ENCODE measurements around the gene RPF1.
"Not testable (repeated sequence)": the region's sequence is repeated elsewhere in the genome, so short reads cannot be mapped to it uniquely, and the experiment has no call there.

The RPF1 gene

DNA sequence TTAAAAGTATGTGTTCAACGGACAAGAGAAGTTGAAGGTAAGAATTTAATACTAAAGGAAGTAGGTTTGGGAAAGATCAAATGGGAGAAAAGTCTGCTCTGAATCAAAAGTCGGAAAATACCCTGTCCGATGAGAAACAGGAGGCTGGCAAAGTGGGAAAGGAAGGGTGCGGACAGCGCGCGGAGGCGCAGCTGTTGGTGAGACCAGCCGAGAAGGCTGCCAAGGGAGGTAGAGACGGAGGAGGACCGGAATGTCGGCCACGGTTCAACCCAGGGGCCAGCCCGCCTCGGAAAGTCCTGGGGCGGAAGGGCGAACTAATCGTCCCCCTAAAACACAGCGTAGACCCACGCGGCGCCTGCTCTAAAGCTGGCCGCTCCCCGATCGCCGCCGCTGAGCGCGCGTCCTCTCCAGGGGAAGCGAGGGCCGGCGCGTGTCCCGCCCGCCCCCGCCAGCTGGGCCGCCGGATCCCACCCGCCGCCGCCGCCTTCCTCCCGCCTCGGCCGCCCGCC is 26.5 kb downstream of the RPF1 start:
- peak overlapping the region; percentile 90 for H3K4me3 ChIP-seq (ENCODE audit: low read depth, low read length)
- DNase-seq (ENCODE audit: low read depth) = no peak
- no peak for TF ChIP-seq CTCF (IDR thresholded peaks at IDR 0.05; ENCODE audit: insufficient read depth, low read depth, low read length, missing control alignments)

GRCh38 chr1:84506002-84506728 is 27.1 kb downstream of the RPF1 start, which contains the start of the genes GNG5 and SPATA1:
Gene GNG5, minus strand, starts transcription at chr1:84506581. Its CDS starts 490 bp downstream, at chr1:84506091.
Gene SPATA1, plus strand, starts transcription at chr1:84506386. Its CDS starts 9,974 bp downstream, at chr1:84516360.
- no peak for TF ChIP-seq CTCF (IDR thresholded peaks at IDR 0.05; ENCODE audit: insufficient read depth, low read depth, low read length, missing control alignments)
- DNase-seq (ENCODE audit: low read depth) = peak; percentile 99
- H3K4me3 ChIP-seq (ENCODE audit: low read depth, low read length) = peak within 1 kb of the TSS; percentile 90

GRCh38 chr1:84506729-84507453 is 27.8 kb downstream of the RPF1 start:
- DNase-seq (ENCODE audit: low read depth) = peak; percentile 9
- TF ChIP-seq CTCF (IDR thresholded peaks at IDR 0.05; ENCODE audit: insufficient read depth, low read depth, low read length, missing control alignments) = no peak
- H3K4me3 ChIP-seq (ENCODE audit: low read depth, low read length) = peak overlapping the region; percentile 90

DNA sequence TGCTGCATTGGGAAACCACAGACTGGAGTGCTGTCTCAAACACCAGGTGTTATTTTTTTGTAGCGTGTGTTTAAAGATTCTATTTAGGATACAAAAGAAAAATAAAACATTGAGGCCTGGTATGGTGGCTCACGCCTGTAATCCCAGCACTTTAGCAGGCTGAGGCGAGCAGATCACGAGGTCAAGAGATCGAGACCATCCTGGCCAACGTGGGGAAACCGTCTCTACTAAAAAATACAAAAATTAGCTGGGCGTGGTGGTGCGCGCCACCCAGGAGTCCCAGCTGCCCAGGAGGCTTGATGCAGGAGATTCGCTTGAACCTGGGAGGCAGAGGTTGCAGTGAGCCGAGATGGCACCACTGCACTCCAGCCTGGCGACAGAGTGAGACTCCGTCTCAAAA is 28.8 kb downstream of the RPF1 start:
- H3K4me3 ChIP-seq (ENCODE audit: low read depth, low read length) = peak overlapping the region; percentile 90

DNA sequence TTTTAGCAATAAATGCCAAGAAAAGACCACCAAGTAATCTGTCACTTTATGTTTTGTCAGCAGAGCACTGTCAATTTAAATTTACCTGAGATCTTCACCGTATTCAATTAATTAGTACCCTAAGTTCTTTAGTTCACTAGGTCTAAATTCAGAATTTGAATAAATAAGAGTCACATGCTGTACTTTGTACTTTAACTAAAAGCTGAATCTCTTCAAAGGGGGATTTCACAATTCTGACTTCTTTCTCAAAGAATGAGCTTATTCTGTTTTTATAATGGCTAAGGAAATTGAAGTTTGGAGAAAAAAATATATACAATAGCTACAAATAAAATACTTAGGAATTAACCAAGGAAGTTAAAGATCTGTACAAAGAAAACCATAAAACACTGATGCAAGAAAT is 29.4 kb downstream of the RPF1 start:
- no peak for DNase-seq (ENCODE audit: low read depth)
- no peak for TF ChIP-seq CTCF (IDR thresholded peaks at IDR 0.05; ENCODE audit: insufficient read depth, low read depth, low read length, missing control alignments)
- no peak overlapping the region for H3K4me3 ChIP-seq (ENCODE audit: low read depth, low read length)

More for the DNA sequence above, 28.8 kb downstream of the RPF1 start:
- not testable (repeated sequence) for DNase-seq (ENCODE audit: low read depth)

DNA sequence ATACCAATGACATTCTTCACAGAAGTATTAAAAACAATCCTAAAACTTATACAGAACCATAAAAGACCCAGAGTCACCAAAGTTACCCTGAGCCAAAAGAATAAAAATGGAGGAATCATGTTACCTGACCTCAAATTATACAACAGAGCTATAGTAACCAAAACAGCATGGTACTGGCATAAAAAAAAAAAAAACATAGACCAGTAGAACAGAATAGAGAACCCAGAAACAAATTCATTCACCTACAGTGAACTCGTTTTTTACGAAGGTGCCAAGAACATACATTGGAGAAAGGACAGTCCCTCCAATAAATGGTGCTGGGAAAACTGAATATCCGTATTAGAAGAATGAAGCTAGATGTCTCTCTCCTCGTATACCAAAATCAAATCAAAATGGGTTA is 30.0 kb downstream of the RPF1 start:
- no peak for TF ChIP-seq CTCF (IDR thresholded peaks at IDR 0.05; ENCODE audit: insufficient read depth, low read depth, low read length, missing control alignments)
- DNase-seq (ENCODE audit: low read depth) = no peak

DNA sequence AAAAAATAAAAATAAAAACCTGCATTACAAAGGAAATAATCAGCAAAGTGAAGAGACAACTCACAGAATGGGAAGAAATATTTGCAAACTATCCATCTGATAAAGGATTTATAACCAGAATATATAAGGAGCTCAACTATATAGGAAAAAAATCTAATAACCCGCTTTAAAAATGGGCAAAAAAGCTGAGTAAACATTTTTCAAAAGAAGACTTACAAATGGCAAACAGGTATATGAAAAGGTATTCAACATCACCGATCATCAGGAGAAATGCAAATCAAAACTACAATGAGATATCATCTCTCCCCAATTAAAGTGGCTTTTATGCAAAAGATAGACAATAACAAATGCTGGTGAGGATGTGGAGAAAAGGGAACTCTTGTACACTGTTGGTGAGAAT is 31.1 kb downstream of the RPF1 start:
- DNase-seq (ENCODE audit: low read depth) = no peak
- TF ChIP-seq CTCF (IDR thresholded peaks at IDR 0.05; ENCODE audit: insufficient read depth, low read depth, low read length, missing control alignments) = no peak
- H3K4me3 ChIP-seq (ENCODE audit: low read depth, low read length) = no peak overlapping the region

More for the DNA sequence above, 30.0 kb downstream of the RPF1 start:
- H3K4me3 ChIP-seq (ENCODE audit: low read depth, low read length) = no peak overlapping the region
